GM12864 (cell line): Measurements from ENCODE around the gene CFAP99.
"Not testable (repeated sequence)": the region's sequence is repeated elsewhere in the genome, so short reads cannot be mapped to it uniquely, and the experiment has no call there.

Experiments used
- DNase-seq: peaks from one replicate; pipeline ENCODE4 v3.0.0-alpha.2; 2011; ENCODE audit warnings: low read depth
- H3K4me3 ChIP-seq: 2 replicates; pipeline ENCODE4 v1.5.1; 2011; ENCODE audit warnings: mild to moderate bottlenecking, low read depth, low read length, control low read depth
- CTCF ChIP-seq: IDR thresholded peaks from 2 replicates; pipeline ENCODE4 v1.5.1; 2011; ENCODE audit warnings: low read depth, mild to moderate bottlenecking, moderate library complexity, low read length, control low read depth, inconsistent platforms; ENCODE audit errors: missing control alignments

CFAP99 gene

DNA sequence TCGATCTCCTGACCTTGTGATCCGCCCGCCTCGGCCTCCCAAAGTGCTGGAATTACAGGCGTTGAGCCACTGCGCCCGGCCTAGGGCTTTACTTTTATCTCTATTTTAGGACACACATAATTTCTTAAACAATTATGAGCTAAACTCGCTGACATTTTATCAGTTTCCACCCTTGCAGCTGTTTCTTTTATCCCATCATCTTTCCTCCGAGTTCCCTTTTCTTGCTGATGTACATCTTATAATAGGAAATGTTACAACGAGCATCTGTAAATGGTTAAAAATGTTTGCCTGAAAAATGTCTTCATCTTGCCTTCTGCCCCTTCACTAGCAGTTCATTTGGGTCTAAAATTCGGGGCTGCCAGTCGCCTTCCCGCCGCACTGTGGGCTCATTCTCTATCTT, 41.5 kb upstream of the CFAP99 start:
- TF ChIP-seq CTCF: no peak
- no peak overlapping the region for H3K4me3 ChIP-seq
- DNase-seq: no peak

DNA sequence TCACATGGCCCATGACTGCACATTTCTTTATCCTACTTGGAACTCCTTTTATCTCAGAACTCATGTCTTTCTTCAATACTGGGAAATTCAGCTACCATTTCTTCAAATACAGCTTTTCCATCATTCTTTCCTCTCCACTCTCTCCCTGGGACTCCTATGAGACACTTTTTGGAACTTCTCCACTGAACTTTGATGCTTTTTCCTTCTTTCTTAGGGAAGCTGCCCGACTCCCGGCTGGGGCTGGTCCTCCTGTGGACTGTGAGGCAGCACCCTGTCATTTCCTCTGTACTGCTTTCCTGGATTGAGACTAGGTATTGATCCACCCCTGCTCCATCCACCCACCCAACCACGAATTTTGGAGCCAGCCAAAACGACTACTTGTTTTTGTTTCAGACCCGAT, 40.4 kb upstream of the CFAP99 start:
- no peak for DNase-seq
- TF ChIP-seq CTCF: no peak

GRCh38 chr4:2378898-2379297, 39.9 kb upstream of the CFAP99 start:
- no peak for DNase-seq
- H3K4me3 ChIP-seq: no peak overlapping the region
- no peak for TF ChIP-seq CTCF

More for the DNA sequence above, 40.4 kb upstream of the CFAP99 start:
- H3K4me3 ChIP-seq: no peak overlapping the region

GRCh38 chr4:2380589-2380988, 38.2 kb upstream of the CFAP99 start:
- DNase-seq: not testable (repeated sequence)

GRCh38 chr4:2382769-2383202, 36.0 kb upstream of the CFAP99 start:
- not testable (repeated sequence) for DNase-seq, H3K4me3 ChIP-seq

More at GRCh38 chr4:2380589-2380988, 38.2 kb upstream of the CFAP99 start:
- not testable (repeated sequence) for H3K4me3 ChIP-seq

DNA sequence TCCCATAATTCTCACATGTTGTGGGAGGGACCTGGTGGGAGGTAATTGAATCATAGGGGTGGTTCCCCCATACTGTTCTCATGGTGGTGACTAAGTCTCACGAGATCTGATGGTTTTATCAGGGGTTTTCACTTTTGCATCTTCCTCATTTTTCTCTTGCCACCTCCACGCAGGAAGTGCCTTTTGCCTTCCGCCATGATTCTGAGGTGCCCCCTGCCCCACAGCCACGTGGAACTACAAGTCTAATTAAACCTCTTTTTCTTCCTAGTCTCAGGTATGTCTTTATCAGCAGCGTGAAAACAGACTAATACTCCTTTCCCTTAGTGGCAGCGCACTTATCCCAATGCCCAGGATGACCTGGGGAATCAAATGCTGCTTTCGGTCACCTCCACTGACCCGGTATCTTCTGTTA, 35.5 kb upstream of the CFAP99 start:
- H3K4me3 ChIP-seq: not testable (repeated sequence)

GRCh38 chr4:2383760-2384159, 35.0 kb upstream of the CFAP99 start:
- H3K4me3 ChIP-seq: no peak overlapping the region
- no peak for DNase-seq
- TF ChIP-seq CTCF: no peak

More for the DNA sequence above, 35.5 kb upstream of the CFAP99 start:
- not testable (repeated sequence) for DNase-seq

DNA sequence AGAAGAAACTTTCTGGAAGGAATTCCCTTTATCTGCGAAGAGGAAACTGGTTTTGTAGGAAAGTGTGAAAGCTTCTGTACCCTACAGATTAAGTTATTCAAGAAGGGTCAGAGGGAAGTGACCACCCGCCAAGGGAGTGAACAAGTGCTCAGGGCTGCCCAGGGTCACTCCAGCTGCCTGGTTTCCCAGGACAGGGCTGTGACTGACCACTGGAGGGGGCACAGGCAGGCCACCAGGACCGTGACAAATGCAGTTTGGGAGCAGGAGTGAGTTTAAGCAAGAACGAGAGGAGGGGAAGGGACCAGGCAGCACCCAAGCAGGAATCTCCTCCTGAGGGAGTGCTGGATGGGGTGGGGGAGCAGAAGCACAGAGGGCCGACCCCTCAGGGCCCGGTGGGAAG, 34.5 kb upstream of the CFAP99 start:
- DNase-seq: no peak
- TF ChIP-seq CTCF: no peak
- no peak overlapping the region for H3K4me3 ChIP-seq

DNA sequence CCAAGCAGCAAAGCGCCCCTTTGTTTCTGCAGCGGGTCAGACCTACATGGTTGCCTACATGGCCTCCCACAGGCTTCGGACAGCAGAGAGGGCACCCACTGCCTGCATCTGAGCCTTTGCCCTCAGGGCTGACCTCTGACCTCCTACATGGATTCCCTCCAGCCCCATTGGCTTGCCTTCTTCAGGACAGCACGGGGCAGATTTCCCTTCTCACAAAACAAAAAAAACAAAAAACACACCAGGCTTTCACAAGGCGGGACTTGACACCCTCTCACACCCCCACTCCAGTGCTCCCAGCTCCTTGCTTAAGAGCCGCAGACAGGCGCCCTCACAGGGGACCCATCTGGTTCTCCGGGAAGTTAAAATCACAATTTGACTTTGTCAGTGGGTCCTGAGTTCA, 33.2 kb upstream of the CFAP99 start:
- H3K4me3 ChIP-seq: no peak overlapping the region
- no peak for DNase-seq
- TF ChIP-seq CTCF: no peak
